HG02981 (cell line): Measurements from ENCODE around the gene TMEM106C.

Source experiments
- ATAC-seq: cut with Tn5 transposase; IDR thresholded peaks from one replicate; pipeline ENCODE4 v1.9.1; 2021; ENCODE audit warnings: mild to moderate bottlenecking, moderate library complexity; ENCODE audit not compliant: unreplicated experiment

Gene TMEM106C

GRCh38 chr12:47963340-47964040 is at the start of gene TMEM106C:
Gene TMEM106C, plus strand, starts transcription at chr12:47963596. Its CDS starts 641 bp downstream, at chr12:47964237.
- peak; percentile 94 for ATAC-seq

- no peak for ATAC-seq
Measured at GRCh38 chr12:47920913-47921312, 42.5 kb upstream of the TMEM106C start.

GRCh38 chr12:47921907-47922306 is 41.5 kb upstream of the TMEM106C start:
- ATAC-seq: no peak

- no peak for ATAC-seq
Measured at GRCh38 chr12:47927346-47927745, 36.0 kb upstream of the TMEM106C start.

- no peak for ATAC-seq
Measured at GRCh38 chr12:47930634-47931033, 32.8 kb upstream of the TMEM106C start.

GRCh38 chr12:47931187-47931586 is 32.2 kb upstream of the TMEM106C start:
- ATAC-seq: no peak

- ATAC-seq: no peak
Measured at GRCh38 chr12:47935184-47935583, 28.2 kb upstream of the TMEM106C start.

- ATAC-seq: no peak
Measured at GRCh38 chr12:47938093-47938492, 25.3 kb upstream of the TMEM106C start.

- no peak for ATAC-seq
Measured at GRCh38 chr12:47938594-47938993, 24.8 kb upstream of the TMEM106C start.

- ATAC-seq: no peak
Measured at GRCh38 chr12:47939009-47939601, 24.3 kb upstream of the TMEM106C start.

GRCh38 chr12:47940773-47941474 is 22.5 kb upstream of the TMEM106C start:
- no peak for ATAC-seq

GRCh38 chr12:47941475-47941780 is 22.0 kb upstream of the TMEM106C start:
- ATAC-seq: no peak

GRCh38 chr12:47941871-47942613 is 21.4 kb upstream of the TMEM106C start:
- ATAC-seq: no peak

- no peak for ATAC-seq
Measured at GRCh38 chr12:47942614-47943225, 20.7 kb upstream of the TMEM106C start.

- no peak for ATAC-seq
Measured at GRCh38 chr12:47943623-47944340, 19.6 kb upstream of the TMEM106C start.

GRCh38 chr12:47944685-47945340 is 18.6 kb upstream of the TMEM106C start:
- no peak for ATAC-seq

- ATAC-seq: no peak
Measured at GRCh38 chr12:47945341-47945728, 18.1 kb upstream of the TMEM106C start.

GRCh38 chr12:47946413-47947323 is 16.7 kb upstream of the TMEM106C start:
- no peak for ATAC-seq

- ATAC-seq: no peak
Measured at GRCh38 chr12:47947341-47947740, 16.1 kb upstream of the TMEM106C start.
